Measurements from ENCODE around the gene AGBL1. TPM values are rescaled to one million over a fixed set of nuclear protein-coding genes. Genes with fewer than 3 reads are reported as not detected.

AGBL1 gene
- total and polyA plus RNA-seq, 9 donors: under 0.01 to 0.02 TPM; not detected in 7

DNA sequence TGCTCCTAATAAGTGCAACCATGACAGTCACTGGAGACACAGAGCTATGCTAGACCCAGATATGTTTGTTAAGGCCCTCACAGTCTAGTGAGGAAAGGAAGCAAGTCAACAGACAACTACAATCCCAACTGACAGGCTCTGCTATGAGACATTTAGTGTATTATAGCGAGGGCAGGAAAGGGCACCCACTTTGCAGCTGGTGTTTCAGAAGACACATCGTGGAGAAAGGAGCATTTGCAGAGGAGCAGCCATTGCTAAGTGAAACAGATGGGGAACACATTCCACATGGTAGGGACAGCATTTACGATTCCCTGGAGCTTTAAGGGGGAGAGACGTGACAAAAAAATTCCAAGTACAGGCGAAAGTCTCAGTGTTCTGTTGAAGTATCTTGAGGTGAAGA, 685.6 kb downstream of the AGBL1 start:
- DNase-seq: no peak
- intact Hi-C loops (cut with DNase I): no loop called here
- 53 to 62% (median 56%) methylated on average over 5 of the region's 5 CpGs for WGBS, 3 donors
- Histone ChIP-seq H3K36me3 (no peaks in the 10 kb centered on the region), H3K4me1 (ENCODE audit: insufficient read depth) (no peaks in the 10 kb centered on the region), H3K4me3 (no peak overlapping the region), H3K9me3 (no peaks in the 10 kb centered on the region), H3K27ac (no peak overlapping the region), H3K27me3 (no peaks in the 10 kb centered on the region)
- no peak for TF ChIP-seq EP300 (IDR thresholded peaks at IDR 0.05)
- no peak for TF ChIP-seq CTCF (IDR thresholded peaks at IDR 0.05)
- no peak for TF ChIP-seq POLR2A (IDR thresholded peaks at IDR 0.05)

GRCh38 chr15:86772369-86773059, 692.8 kb downstream of the AGBL1 start:
- TF ChIP-seq CTCF (IDR thresholded peaks at IDR 0.05) (no peak), POLR2A (IDR thresholded peaks at IDR 0.05) (no peak), EP300 (IDR thresholded peaks at IDR 0.05) (no peak)
- WGBS, 3 donors: 28 to 50% (median 39%) methylated on average over 3 of the region's 3 CpGs
- Histone ChIP-seq H3K27ac (no peak overlapping the region), H3K36me3 (no peaks in the 10 kb centered on the region), H3K4me1 (ENCODE audit: insufficient read depth) (no peaks in the 10 kb centered on the region), H3K4me3 (no peak overlapping the region), H3K9me3 (no peaks in the 10 kb centered on the region), H3K27me3 (peaks cover 3% of the 10 kb centered on the region)
- intact Hi-C loops (cut with DNase I): no loop called here
- DNase-seq: no peak

DNA sequence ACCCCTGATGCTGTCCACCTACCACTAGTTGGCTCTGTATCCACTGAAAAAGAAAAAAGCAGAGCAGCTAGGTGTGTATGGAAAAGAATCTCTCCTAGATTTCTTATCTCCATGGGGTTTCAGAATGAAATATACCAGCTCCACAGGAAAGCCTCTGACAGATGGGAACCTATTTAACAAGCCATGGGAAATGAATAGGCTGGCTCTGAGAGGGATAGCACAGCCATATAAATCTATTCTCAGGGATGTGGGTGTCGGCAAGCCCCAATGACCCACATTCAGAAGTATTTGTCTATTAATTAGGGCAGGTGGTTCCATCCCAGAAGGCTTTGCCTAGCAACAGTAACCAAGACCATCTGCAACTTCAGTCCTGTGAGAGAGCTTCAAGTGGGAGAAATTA, 694.1 kb downstream of the AGBL1 start:
- peaks cover 3% of the 10 kb centered on the region for H3K27me3 ChIP-seq
- intact Hi-C loops (cut with DNase I): no loop called here
- H3K4me3 ChIP-seq: no peak overlapping the region
- TF ChIP-seq CTCF (IDR thresholded peaks at IDR 0.05): no peak
- TF ChIP-seq EP300 (IDR thresholded peaks at IDR 0.05): no peak
- TF ChIP-seq POLR2A (IDR thresholded peaks at IDR 0.05): no peak
- DNase-seq: no peak
- no peaks in the 10 kb centered on the region for H3K36me3 ChIP-seq
- WGBS, 3 donors: 25 to 58% (median 40%) methylated on average over 1 of the region's 1 CpG
- no peak overlapping the region for H3K27ac ChIP-seq
- no peaks in the 10 kb centered on the region for H3K4me1 ChIP-seq (ENCODE audit: insufficient read depth)
- no peaks in the 10 kb centered on the region for H3K9me3 ChIP-seq

GRCh38 chr15:86776145-86776544, 696.5 kb downstream of the AGBL1 start:
- intact Hi-C loops (cut with DNase I): no loop called here
- Histone ChIP-seq H3K4me3 (no peak overlapping the region), H3K27ac (no peak overlapping the region), H3K27me3 (peaks cover 3% of the 10 kb centered on the region), H3K4me1 (ENCODE audit: insufficient read depth) (no peaks in the 10 kb centered on the region), H3K9me3 (no peaks in the 10 kb centered on the region), H3K36me3 (no peaks in the 10 kb centered on the region)
- DNase-seq: no peak
- 77 to 88% (median 80%) methylated on average over 2 of the region's 2 CpGs for WGBS, 3 donors
- no peak for TF ChIP-seq EP300 (IDR thresholded peaks at IDR 0.05)

GRCh38 chr15:86796521-86796920, 716.9 kb downstream of the AGBL1 start:
- H3K36me3 ChIP-seq: no peaks in the 10 kb centered on the region
- WGBS, 3 donors: 71 to 83% (median 78%) methylated on average over 1 of the region's 1 CpG
- DNase-seq: no peak
- H3K4me1 ChIP-seq (ENCODE audit: insufficient read depth): no peaks in the 10 kb centered on the region
- H3K4me3 ChIP-seq: no peak overlapping the region
- no peaks in the 10 kb centered on the region for H3K9me3 ChIP-seq
- H3K27me3 ChIP-seq: no peaks in the 10 kb centered on the region
- H3K27ac ChIP-seq: no peak overlapping the region
- TF ChIP-seq POLR2A (IDR thresholded peaks at IDR 0.05) (no peak), CTCF (IDR thresholded peaks at IDR 0.05) (no peak), EP300 (IDR thresholded peaks at IDR 0.05) (no peak)
- intact Hi-C loops (cut with DNase I): no loop called here
